ENCODE results near the gene CSMD2.

CSMD2 gene

GRCh38 chr1:33736496-33736895 is 428.5 kb downstream of the CSMD2 start:
- no peak for DNase-seq

GRCh38 chr1:33735624-33736023 is 429.4 kb downstream of the CSMD2 start:
- peak; percentile 26 for DNase-seq

GRCh38 chr1:33727310-33727709 is 437.7 kb downstream of the CSMD2 start:
- peak; percentile 22 for DNase-seq

- DNase-seq, result no peak
These were observed 438.7 kb downstream of the CSMD2 start for GRCh38 chr1:33726274-33726804.

GRCh38 chr1:33725556-33726160 is 439.4 kb downstream of the CSMD2 start:
- DNase-seq, result no peak

GRCh38 chr1:33725037-33725436 is 440.0 kb downstream of the CSMD2 start:
- no peak for DNase-seq

GRCh38 chr1:33724348-33724747 is 440.7 kb downstream of the CSMD2 start:
- DNase-seq, result no peak

GRCh38 chr1:33723251-33723650 is 441.8 kb downstream of the CSMD2 start:
- DNase-seq, result no peak

GRCh38 chr1:33721301-33721815 is 443.7 kb downstream of the CSMD2 start:
- peak; percentile 58 for DNase-seq

GRCh38 chr1:33719771-33720670 is 445.0 kb downstream of the CSMD2 start:
- peak; percentile 87 for DNase-seq

GRCh38 chr1:33719326-33719725 is 445.7 kb downstream of the CSMD2 start:
- no peak for DNase-seq

GRCh38 chr1:33718186-33718585 is 446.8 kb downstream of the CSMD2 start:
- no peak for DNase-seq

GRCh38 chr1:33716976-33717688 is 447.9 kb downstream of the CSMD2 start:
- no peak for DNase-seq

- DNase-seq, result no peak
These were observed 449.7 kb downstream of the CSMD2 start for GRCh38 chr1:33715195-33715811.

- no peak for DNase-seq
These were observed 450.6 kb downstream of the CSMD2 start for GRCh38 chr1:33714421-33714820.

- DNase-seq, result no peak
These were observed 451.8 kb downstream of the CSMD2 start for GRCh38 chr1:33713058-33713877.

- no peak for DNase-seq
These were observed 452.8 kb downstream of the CSMD2 start for GRCh38 chr1:33712186-33712585.

GRCh38 chr1:33711511-33711910 is 453.5 kb downstream of the CSMD2 start:
- no peak for DNase-seq

GRCh38 chr1:33710967-33711366 is 454.1 kb downstream of the CSMD2 start:
- no peak for DNase-seq

- DNase-seq, result no peak
These were observed 455.0 kb downstream of the CSMD2 start for GRCh38 chr1:33709783-33710718.
